Measurements from ENCODE around the gene ZNF385C. TPM values are rescaled to one million over a fixed set of nuclear protein-coding genes. Genes with fewer than 3 reads are reported as not detected.

ZNF385C gene
- total RNA-seq, 1 donor from 2014 or later: 0.52 TPM

- Histone ChIP-seq H3K27ac (ENCODE audit: low read depth, low read length) (no peak overlapping the region), H3K4me1 (ENCODE audit: control insufficient read depth in 3 of 3, insufficient read depth in 3 of 3, low read length in 3 of 3) (peaks cover 0 to 3% (median 0%) of the 10 kb centered on the region in 3 donors), H3K9ac (ENCODE audit: low read depth in 1 of 3, low read length in 3 of 3) (no peak overlapping the region), H3K4me3 (ENCODE audit: low read length in 3 of 3) (no peak overlapping the region), H3K36me3 (ENCODE audit: control insufficient read depth in 3 of 3, insufficient read depth in 3 of 3, low read length in 3 of 3) (peaks cover 0 to 2% (median 0%) of the 10 kb centered on the region in 3 donors), H3K9me3 (ENCODE audit: control insufficient read depth in 3 of 3, low read length in 3 of 3) (no peaks in the 10 kb centered on the region), H3K27me3 (ENCODE audit: control insufficient read depth in 3 of 3, insufficient read depth in 3 of 3, low read length in 3 of 3) (no peaks in the 10 kb centered on the region)
Measured at GRCh38 chr17:42041619-42042018, 56.7 kb downstream of the ZNF385C start.

GRCh38 chr17:42040818-42041217 lies 57.5 kb downstream of the ZNF385C start:
- H3K9ac ChIP-seq (ENCODE audit: low read depth in 1 of 3, low read length in 3 of 3): no peak overlapping the region
- H3K9me3 ChIP-seq (ENCODE audit: control insufficient read depth in 3 of 3, low read length in 3 of 3): no peaks in the 10 kb centered on the region
- peaks cover 0 to 2% (median 0%) of the 10 kb centered on the region in 3 donors for H3K36me3 ChIP-seq (ENCODE audit: control insufficient read depth in 3 of 3, insufficient read depth in 3 of 3, low read length in 3 of 3)
- no peak overlapping the region for H3K27ac ChIP-seq (ENCODE audit: low read depth, low read length)
- no peak overlapping the region for H3K4me3 ChIP-seq (ENCODE audit: low read length in 3 of 3)
- H3K4me1 ChIP-seq (ENCODE audit: control insufficient read depth in 3 of 3, insufficient read depth in 3 of 3, low read length in 3 of 3): peaks cover 0 to 3% (median 0%) of the 10 kb centered on the region in 3 donors
- H3K27me3 ChIP-seq (ENCODE audit: control insufficient read depth in 3 of 3, insufficient read depth in 3 of 3, low read length in 3 of 3): no peaks in the 10 kb centered on the region

- Histone ChIP-seq H3K9me3 (ENCODE audit: control insufficient read depth in 3 of 3, low read length in 3 of 3) (no peaks in the 10 kb centered on the region), H3K27ac (ENCODE audit: low read depth, low read length) (no peak overlapping the region), H3K9ac (ENCODE audit: low read depth in 1 of 3, low read length in 3 of 3) (peak overlapping the region in 1 of 3 donors; percentile 25), H3K4me3 (ENCODE audit: low read length in 3 of 3) (no peak overlapping the region), H3K36me3 (ENCODE audit: control insufficient read depth in 3 of 3, insufficient read depth in 3 of 3, low read length in 3 of 3) (peaks cover 0 to 2% (median 0%) of the 10 kb centered on the region in 3 donors), H3K4me1 (ENCODE audit: control insufficient read depth in 3 of 3, insufficient read depth in 3 of 3, low read length in 3 of 3) (peaks cover 0 to 3% (median 0%) of the 10 kb centered on the region in 3 donors), H3K27me3 (ENCODE audit: control insufficient read depth in 3 of 3, insufficient read depth in 3 of 3, low read length in 3 of 3) (no peaks in the 10 kb centered on the region)
Measured at GRCh38 chr17:42039794-42040763, 58.2 kb downstream of the ZNF385C start.

- H3K27ac ChIP-seq (ENCODE audit: low read depth, low read length): no peak overlapping the region
- no peak overlapping the region for H3K9ac ChIP-seq (ENCODE audit: low read depth in 1 of 3, low read length in 3 of 3)
- no peaks in the 10 kb centered on the region for H3K27me3 ChIP-seq (ENCODE audit: control insufficient read depth in 3 of 3, insufficient read depth in 3 of 3, low read length in 3 of 3)
- H3K4me1 ChIP-seq (ENCODE audit: control insufficient read depth in 3 of 3, insufficient read depth in 3 of 3, low read length in 3 of 3): peaks cover 0 to 3% (median 0%) of the 10 kb centered on the region in 3 donors
- no peaks in the 10 kb centered on the region for H3K9me3 ChIP-seq (ENCODE audit: control insufficient read depth in 3 of 3, low read length in 3 of 3)
- peaks cover 0 to 2% (median 0%) of the 10 kb centered on the region in 3 donors for H3K36me3 ChIP-seq (ENCODE audit: control insufficient read depth in 3 of 3, insufficient read depth in 3 of 3, low read length in 3 of 3)
- no peak overlapping the region for H3K4me3 ChIP-seq (ENCODE audit: low read length in 3 of 3)
Measured at GRCh38 chr17:42038221-42038973, 59.9 kb downstream of the ZNF385C start.

- H3K9me3 ChIP-seq (ENCODE audit: control insufficient read depth in 3 of 3, low read length in 3 of 3): no peaks in the 10 kb centered on the region
- no peaks in the 10 kb centered on the region for H3K4me1 ChIP-seq (ENCODE audit: control insufficient read depth in 3 of 3, insufficient read depth in 3 of 3, low read length in 3 of 3)
- H3K27ac ChIP-seq (ENCODE audit: low read depth, low read length): no peak overlapping the region
- no peak overlapping the region for H3K9ac ChIP-seq (ENCODE audit: low read depth in 1 of 3, low read length in 3 of 3)
- no peak overlapping the region for H3K4me3 ChIP-seq (ENCODE audit: low read length in 3 of 3)
- H3K36me3 ChIP-seq (ENCODE audit: control insufficient read depth in 3 of 3, insufficient read depth in 3 of 3, low read length in 3 of 3): no peaks in the 10 kb centered on the region
- H3K27me3 ChIP-seq (ENCODE audit: control insufficient read depth in 3 of 3, insufficient read depth in 3 of 3, low read length in 3 of 3): no peaks in the 10 kb centered on the region
Measured at GRCh38 chr17:42034059-42034458, 64.2 kb downstream of the ZNF385C start.

GRCh38 chr17:42031584-42031983 lies 66.7 kb downstream of the ZNF385C start:
- no peaks in the 10 kb centered on the region for H3K9me3 ChIP-seq (ENCODE audit: control insufficient read depth in 3 of 3, low read length in 3 of 3)
- no peak overlapping the region for H3K27ac ChIP-seq (ENCODE audit: low read depth, low read length)
- peaks cover 0 to 2% (median 0%) of the 10 kb centered on the region in 3 donors for H3K36me3 ChIP-seq (ENCODE audit: control insufficient read depth in 3 of 3, insufficient read depth in 3 of 3, low read length in 3 of 3)
- H3K27me3 ChIP-seq (ENCODE audit: control insufficient read depth in 3 of 3, insufficient read depth in 3 of 3, low read length in 3 of 3): no peaks in the 10 kb centered on the region
- H3K4me3 ChIP-seq (ENCODE audit: low read length in 3 of 3): no peak overlapping the region
- H3K9ac ChIP-seq (ENCODE audit: low read depth in 1 of 3, low read length in 3 of 3): no peak overlapping the region
- peaks cover 0 to 2% (median 0%) of the 10 kb centered on the region in 3 donors for H3K4me1 ChIP-seq (ENCODE audit: control insufficient read depth in 3 of 3, insufficient read depth in 3 of 3, low read length in 3 of 3)

GRCh38 chr17:42028791-42029127 lies 69.5 kb downstream of the ZNF385C start:
- peaks cover 15 to 22% (median 17%) of the 10 kb centered on the region in 3 donors for H3K4me1 ChIP-seq (ENCODE audit: control insufficient read depth in 3 of 3, insufficient read depth in 3 of 3, low read length in 3 of 3)
- H3K9me3 ChIP-seq (ENCODE audit: control insufficient read depth in 3 of 3, low read length in 3 of 3): no peaks in the 10 kb centered on the region
- no peaks in the 10 kb centered on the region for H3K27me3 ChIP-seq (ENCODE audit: control insufficient read depth in 3 of 3, insufficient read depth in 3 of 3, low read length in 3 of 3)
- H3K4me3 ChIP-seq (ENCODE audit: low read length in 3 of 3): no peak overlapping the region
- H3K9ac ChIP-seq (ENCODE audit: low read depth in 1 of 3, low read length in 3 of 3): peak overlapping the region in 1 of 3 donors; percentile 16
- H3K36me3 ChIP-seq (ENCODE audit: control insufficient read depth in 3 of 3, insufficient read depth in 3 of 3, low read length in 3 of 3): peaks cover 6 to 9% (median 9%) of the 10 kb centered on the region in 3 donors
- H3K27ac ChIP-seq (ENCODE audit: low read depth, low read length): no peak overlapping the region

GRCh38 chr17:42027961-42028790 lies 70.1 kb downstream of the ZNF385C start:
- H3K4me1 ChIP-seq (ENCODE audit: control insufficient read depth in 3 of 3, insufficient read depth in 3 of 3, low read length in 3 of 3): peaks cover 15 to 26% (median 18%) of the 10 kb centered on the region in 3 donors
- H3K9me3 ChIP-seq (ENCODE audit: control insufficient read depth in 3 of 3, low read length in 3 of 3): no peaks in the 10 kb centered on the region
- peaks cover 12 to 15% (median 15%) of the 10 kb centered on the region in 3 donors for H3K36me3 ChIP-seq (ENCODE audit: control insufficient read depth in 3 of 3, insufficient read depth in 3 of 3, low read length in 3 of 3)
- no peaks in the 10 kb centered on the region for H3K27me3 ChIP-seq (ENCODE audit: control insufficient read depth in 3 of 3, insufficient read depth in 3 of 3, low read length in 3 of 3)
- peak overlapping the region in 1 of 3 donors; percentile 28 for H3K9ac ChIP-seq (ENCODE audit: low read depth in 1 of 3, low read length in 3 of 3)
- H3K27ac ChIP-seq (ENCODE audit: low read depth, low read length): no peak overlapping the region
- no peak overlapping the region for H3K4me3 ChIP-seq (ENCODE audit: low read length in 3 of 3)

- Histone ChIP-seq H3K27me3 (ENCODE audit: control insufficient read depth in 3 of 3, insufficient read depth in 3 of 3, low read length in 3 of 3) (no peaks in the 10 kb centered on the region), H3K4me1 (ENCODE audit: control insufficient read depth in 3 of 3, insufficient read depth in 3 of 3, low read length in 3 of 3) (peaks cover 15 to 26% (median 18%) of the 10 kb centered on the region in 3 donors), H3K9ac (ENCODE audit: low read depth in 1 of 3, low read length in 3 of 3) (no peak overlapping the region), H3K9me3 (ENCODE audit: control insufficient read depth in 3 of 3, low read length in 3 of 3) (no peaks in the 10 kb centered on the region), H3K27ac (ENCODE audit: low read depth, low read length) (no peak overlapping the region), H3K4me3 (ENCODE audit: low read length in 3 of 3) (no peak overlapping the region), H3K36me3 (ENCODE audit: control insufficient read depth in 3 of 3, insufficient read depth in 3 of 3, low read length in 3 of 3) (peaks cover 18 to 21% (median 19%) of the 10 kb centered on the region in 3 donors)
Measured at GRCh38 chr17:42027590-42027889, 70.7 kb downstream of the ZNF385C start.
